GM13977 (cell line): Measurements from ENCODE around the gene SKI.
"Not testable (repeated sequence)": the region's sequence is repeated elsewhere in the genome, so short reads cannot be mapped to it uniquely, and the experiment has no call there.

Experiments
- DNase-seq: peaks from one replicate; pipeline ENCODE4 v3.0.0; 2012; ENCODE audit warnings: low spot score
- CTCF ChIP-seq: IDR thresholded peaks from 2 replicates; pipeline ENCODE4 v1.5.1; 2012; ENCODE audit warnings: mild to moderate bottlenecking, control low read depth; ENCODE audit not compliant: insufficient read depth; ENCODE audit errors: extremely low read depth, missing control alignments
- in situ Hi-C: fragments of 300-500 bp; cut with MboI; formaldehyde crosslinking; loops from one replicate; pipeline ENCODE4 v1.12.0; 2022; ENCODE audit warnings: low sequenced_read_pairs, low pct_unique_long_range_greater_than_20kb, mixed read lengths, inconsistent platforms; ENCODE audit not compliant: unreplicated experiment

The SKI gene

GRCh38 chr1:2242814-2243725 is 15.0 kb downstream of the SKI start:
- no peak for DNase-seq
- TF ChIP-seq CTCF = no peak
- in situ Hi-C loops = no loop called here

- in situ Hi-C loops = not testable (repeated sequence)
Measured at GRCh38 chr1:2247045-2247394, 18.9 kb downstream of the SKI start.

GRCh38 chr1:2247760-2248126 is 19.6 kb downstream of the SKI start:
- in situ Hi-C loops = no loop called here
- no peak for DNase-seq
- no peak for TF ChIP-seq CTCF

More at GRCh38 chr1:2247045-2247394, 18.9 kb downstream of the SKI start:
- DNase-seq = not testable (repeated sequence)

- in situ Hi-C loops = no loop called here
- no peak for TF ChIP-seq CTCF
- DNase-seq = no peak
Measured at GRCh38 chr1:2248127-2248826, 20.2 kb downstream of the SKI start.

- in situ Hi-C loops = no loop called here
- no peak for DNase-seq
- no peak for TF ChIP-seq CTCF
Measured at GRCh38 chr1:2248854-2249558, 20.9 kb downstream of the SKI start.

- no peak for TF ChIP-seq CTCF
- in situ Hi-C loops = no loop called here
- no peak for DNase-seq
Measured at GRCh38 chr1:2249559-2249906, 21.4 kb downstream of the SKI start.

GRCh38 chr1:2250721-2251281 is 22.7 kb downstream of the SKI start:
- no peak for DNase-seq
- in situ Hi-C loops = no loop called here
- no peak for TF ChIP-seq CTCF
